H1 (cell line): ENCODE results near the gene PTPN9.
A peak's percentile ranks its signal among the peaks of the same experiment; 100 is the strongest.

Experiments used
- BACH1 ChIP-seq: IDR thresholded peaks from 2 replicates; pipeline ENCODE4 v1.6.1; 2012; ENCODE audit warnings: low read length, improper control_type of control experiment
- CTCF ChIP-seq, 3 experiments: IDR thresholded peaks; 1 replicate in 2 of 3; 2 replicates in 1 of 3; pipeline versions ENCODE4 v1.5.1 to v1.6.1; 2011; ENCODE audit warnings: low read length in 3 of 3, mild to moderate bottlenecking in 3 of 3, inconsistent platforms in 2 of 3, low read depth in 1 of 3, moderate library complexity in 1 of 3; ENCODE audit not compliant: insufficient read depth in 1 of 3; ENCODE audit errors: control extremely low read depth in 1 of 3
- EZH2 ChIP-seq: fragments of 200-600 bp; sonication (generic); IDR thresholded peaks from 2 replicates; pipeline ENCODE4 v1.7.1; 2012; ENCODE audit warnings: low read depth, mild to moderate bottlenecking, moderate library complexity, low read length, inconsistent platforms; ENCODE audit not compliant: severe bottlenecking
- KDM5A ChIP-seq: fragments of 200-600 bp; IDR thresholded peaks from 2 replicates; pipeline ENCODE4 v1.7.1; 2012; ENCODE audit warnings: mild to moderate bottlenecking, low read length, inconsistent platforms, mixed read lengths
- POLR2A ChIP-seq, 2 experiments: IDR thresholded peaks; 1 replicate in 1 of 2; 2 replicates in 1 of 2; pipeline ENCODE4 v1.6.1; 2011; ENCODE audit warnings: low read depth in 2 of 2, low read length in 2 of 2, mild to moderate bottlenecking in 2 of 2; ENCODE audit errors: control extremely low read depth in 1 of 2
- POLR2AphosphoS5 ChIP-seq: IDR thresholded peaks from 2 replicates; pipeline ENCODE4 v1.6.1; 2011; ENCODE audit warnings: low read depth, low read length
- SIN3A ChIP-seq, 2 experiments: IDR thresholded peaks in 1 of 2; conservative IDR thresholded peaks in 1 of 2; 2 replicates each; pipeline ENCODE4 v1.6.1; 2011 to 2012; ENCODE audit warnings: low read length in 2 of 2, improper control_type of control experiment in 1 of 2, low read depth in 1 of 2, mild to moderate bottlenecking in 1 of 2
- SP1 ChIP-seq: IDR thresholded peaks from 2 replicates; pipeline ENCODE4 v1.6.1; 2011; ENCODE audit warnings: low read depth, low read length
- TAF1 ChIP-seq: IDR thresholded peaks from 2 replicates; pipeline ENCODE4 v1.6.1; 2011; ENCODE audit warnings: mild to moderate bottlenecking, low read depth, low read length
- TAF7 ChIP-seq: optimal IDR thresholded peaks from 2 replicates; pipeline ENCODE3; 2011; ENCODE audit warnings: low read depth, mild to moderate bottlenecking, inconsistent platforms, low read length, moderate library complexity, borderline replicate concordance

- TF ChIP-seq SIN3A (conservative IDR thresholded peaks at IDR 0.05 in 1 of 2, IDR thresholded peaks at IDR 0.05 in 1 of 2; ENCODE audit: low read depth in 1 of 2, low read length in 2 of 2): peak in 1 of 2 experiments; percentile 50; a peak in 1 of 4 replicates
- no peak for TF ChIP-seq POLR2A (IDR thresholded peaks at IDR 0.05; ENCODE audit: control extremely low read depth in 1 of 2, low read depth in 2 of 2, low read length in 2 of 2)
- TF ChIP-seq KDM5A: no peak
- TF ChIP-seq POLR2AphosphoS5: no peak; the same call in 1 of the 2 replicates
- TF ChIP-seq SP1: no peak
- no peak for TF ChIP-seq CTCF (IDR thresholded peaks at IDR 0.05; ENCODE audit: control extremely low read depth in 1 of 3, insufficient read depth in 1 of 3, low read depth in 1 of 3, low read length in 3 of 3)
- TF ChIP-seq EZH2: no peak
- no peak; the same call in 1 of the 2 replicates for TF ChIP-seq TAF1
- no peak for TF ChIP-seq BACH1
- TF ChIP-seq TAF7: peak; percentile 42
Measured at GRCh38 chr15:75625542-75626347, 46.6 kb upstream of the PTPN9 start, which contains the start of gene SNUPN.
